MM.1S (cell line): ENCODE results near the gene PLEKHH2.

Experiments used
- CTCF ChIP-seq: fragments of 300-600 bp; sonication (generic); IDR thresholded peaks from 2 replicates; pipeline ENCODE4 v1.5.1; 2016; ENCODE audit warnings: antibody characterized with exemption, low read length, mixed read lengths
- EZH2 ChIP-seq: fragments of 300-600 bp; sonication (generic); optimal IDR thresholded peaks from 2 replicates; pipeline ENCODE3; 2017; ENCODE audit warnings: low read depth, mild to moderate bottlenecking, antibody characterized with exemption, low read length, mixed read lengths
- EZH2phosphoT487 ChIP-seq: fragments of 300-600 bp; sonication (generic); IDR thresholded peaks from 2 replicates; pipeline ENCODE4 v1.6.1; 2018; ENCODE audit warnings: antibody characterized with exemption, low read length

- TF ChIP-seq CTCF (no peak), EZH2 (no peak), EZH2phosphoT487 (no peak)
These were observed 19.9 kb upstream of the PLEKHH2 start for GRCh38 chr2:43616967-43617680.
